Fibroblast of villous mesenchyme (primary cell): ENCODE data around the gene NKX1-2. TPM values are rescaled to one million over a fixed set of nuclear protein-coding genes. Genes with fewer than 3 reads are reported as not detected.

Experiments used
- DNase-seq: peaks from one replicate; pipeline ENCODE4 v3.0.0-alpha.2; 2010; ENCODE audit warnings: low read depth
- H3K4me3 ChIP-seq: 2 replicates; pipeline ENCODE4 v1.5.1; 2011; ENCODE audit warnings: low read depth, mild to moderate bottlenecking, low read length
- total RNA-seq: library from RNA; depleted of rRNA; stranded (reverse); fragments of >200 nt; gene quantifications from 2 replicates; pipeline ENCODE4 v1.2.3, GENCODE V29; 2012
- TF ChIP-seq, protein P1 (sequence below): IDR thresholded peaks from 2 replicates; pipeline ENCODE4 v1.5.1; 2012; ENCODE audit warnings: low read depth, mild to moderate bottlenecking, low read length; ENCODE audit not compliant: insufficient read depth

Gene NKX1-2
- total RNA-seq, 1 donor = not detected

- no peak for DNase-seq
- H3K4me3 ChIP-seq = no peak overlapping the region
- TF ChIP-seq, protein P1, sequence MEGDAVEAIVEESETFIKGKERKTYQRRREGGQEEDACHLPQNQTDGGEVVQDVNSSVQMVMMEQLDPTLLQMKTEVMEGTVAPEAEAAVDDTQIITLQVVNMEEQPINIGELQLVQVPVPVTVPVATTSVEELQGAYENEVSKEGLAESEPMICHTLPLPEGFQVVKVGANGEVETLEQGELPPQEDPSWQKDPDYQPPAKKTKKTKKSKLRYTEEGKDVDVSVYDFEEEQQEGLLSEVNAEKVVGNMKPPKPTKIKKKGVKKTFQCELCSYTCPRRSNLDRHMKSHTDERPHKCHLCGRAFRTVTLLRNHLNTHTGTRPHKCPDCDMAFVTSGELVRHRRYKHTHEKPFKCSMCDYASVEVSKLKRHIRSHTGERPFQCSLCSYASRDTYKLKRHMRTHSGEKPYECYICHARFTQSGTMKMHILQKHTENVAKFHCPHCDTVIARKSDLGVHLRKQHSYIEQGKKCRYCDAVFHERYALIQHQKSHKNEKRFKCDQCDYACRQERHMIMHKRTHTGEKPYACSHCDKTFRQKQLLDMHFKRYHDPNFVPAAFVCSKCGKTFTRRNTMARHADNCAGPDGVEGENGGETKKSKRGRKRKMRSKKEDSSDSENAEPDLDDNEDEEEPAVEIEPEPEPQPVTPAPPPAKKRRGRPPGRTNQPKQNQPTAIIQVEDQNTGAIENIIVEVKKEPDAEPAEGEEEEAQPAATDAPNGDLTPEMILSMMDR = no peak
These were observed 28.0 kb upstream of the NKX1-2 start for GRCh38 chr10:124477614-124478363.

DNA sequence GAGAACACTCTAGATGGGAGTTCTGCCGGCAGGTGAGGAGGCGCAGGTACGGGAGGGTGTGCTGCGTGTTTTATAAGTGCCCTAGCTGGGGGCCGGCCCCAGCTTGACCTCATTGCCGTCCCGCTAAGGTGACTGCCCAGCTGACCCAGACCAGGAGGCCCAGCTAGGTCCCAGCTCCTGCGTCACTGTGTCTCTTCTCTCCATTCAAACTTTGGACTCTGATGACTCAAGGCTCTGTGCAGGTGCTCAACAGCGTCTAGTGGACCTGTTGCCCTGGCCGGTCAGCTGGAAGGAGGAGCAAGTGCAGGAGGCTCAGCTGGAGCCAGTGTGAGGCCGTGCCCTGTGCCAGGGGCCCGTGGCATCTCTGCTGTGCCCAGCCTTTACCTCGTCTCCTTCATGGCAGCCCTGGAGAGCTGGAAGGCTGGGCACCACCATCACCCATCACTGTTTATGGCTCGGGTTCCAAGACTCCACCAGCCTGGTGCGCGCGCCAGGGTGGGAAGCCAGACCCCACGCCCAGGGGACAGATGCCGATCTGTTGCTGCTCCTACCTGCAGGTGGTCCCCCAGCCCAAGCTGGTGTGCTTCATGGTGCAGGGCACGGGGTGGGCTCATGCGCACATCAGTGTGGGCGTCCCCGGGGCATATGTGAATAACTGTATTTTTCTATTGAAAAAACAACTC is 26.3 kb upstream of the NKX1-2 start:
- H3K4me3 ChIP-seq = no peak overlapping the region
- TF ChIP-seq, protein P1 = no peak
- no peak for DNase-seq

DNA sequence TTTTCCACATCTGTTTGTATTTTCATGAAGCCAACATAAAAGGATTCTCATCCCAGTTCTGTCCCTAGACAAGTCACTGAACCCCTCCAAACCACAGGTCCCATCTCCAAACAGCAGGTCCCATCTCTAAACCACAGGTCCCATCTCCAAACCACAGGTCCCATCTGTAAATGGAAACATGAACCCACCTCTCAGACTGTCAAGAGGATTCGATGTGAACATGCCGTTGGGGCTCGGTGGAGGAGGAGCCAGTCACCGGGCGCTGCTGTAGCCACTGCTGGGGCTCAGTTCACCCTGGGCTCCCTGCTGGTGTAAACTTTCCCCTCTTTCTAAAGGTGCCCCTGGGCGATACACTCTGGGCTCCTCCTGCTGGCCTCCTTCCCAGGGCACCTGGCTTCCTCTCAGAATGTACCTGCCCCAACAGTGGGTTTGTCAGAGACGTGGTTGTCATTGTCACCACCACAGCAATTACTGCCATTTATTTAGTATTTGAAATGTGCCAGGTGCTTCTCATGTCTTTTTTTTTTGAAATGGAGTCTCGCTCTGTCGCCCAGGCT is 24.8 kb upstream of the NKX1-2 start:
- DNase-seq = no peak
- H3K4me3 ChIP-seq = no peak overlapping the region
- TF ChIP-seq, protein P1 = no peak

DNA sequence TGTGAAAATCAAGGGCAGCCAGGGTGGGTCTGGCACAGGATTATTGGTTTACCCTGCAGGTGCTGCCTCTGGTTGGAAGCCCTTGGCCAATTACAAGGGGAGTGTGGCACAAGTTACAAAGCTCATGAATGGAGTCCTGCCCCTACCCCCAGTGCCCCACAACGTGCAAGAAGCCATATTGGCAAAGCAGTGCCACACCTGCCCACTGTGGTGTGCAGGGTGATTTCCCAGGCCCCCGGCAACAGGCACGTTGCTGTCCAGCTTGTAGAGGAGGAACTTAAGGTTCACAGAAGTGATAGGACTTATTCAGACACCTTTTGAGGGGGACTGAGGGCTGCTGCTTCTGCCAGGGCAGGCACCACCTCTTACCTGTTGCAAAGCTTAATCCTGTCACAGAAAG is 23.2 kb upstream of the NKX1-2 start:
- no peak overlapping the region for H3K4me3 ChIP-seq
- DNase-seq = no peak
- TF ChIP-seq, protein P1 = no peak

DNA sequence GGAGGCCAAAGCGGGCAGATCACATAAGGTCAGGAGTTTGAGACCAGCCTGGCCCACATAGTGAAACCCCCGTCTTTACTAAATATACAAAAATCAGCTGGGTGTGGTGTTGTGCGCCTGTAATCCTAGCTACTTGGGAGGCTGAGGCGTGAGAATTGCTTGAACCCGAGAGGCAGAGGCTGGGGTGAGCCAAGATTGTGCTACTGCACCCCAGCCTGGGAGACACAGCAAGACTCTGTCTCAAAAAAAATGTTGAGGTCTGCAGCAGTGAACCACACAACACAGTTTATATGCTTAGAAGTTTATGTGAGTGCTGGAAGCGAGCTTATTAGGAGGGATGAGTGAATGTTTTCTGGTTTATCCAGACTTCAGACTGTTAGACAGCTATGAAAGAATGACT is 22.2 kb upstream of the NKX1-2 start:
- H3K4me3 ChIP-seq = no peak overlapping the region
- no peak for DNase-seq
- TF ChIP-seq, protein P1 = no peak

GRCh38 chr10:124470544-124471434 is 21.0 kb upstream of the NKX1-2 start:
- H3K4me3 ChIP-seq = no peak overlapping the region
- TF ChIP-seq, protein P1 = no peak

More at GRCh38 chr10:124470544-124471434, 21.0 kb upstream of the NKX1-2 start:
- DNase-seq = no peak
